ENCODE measurements around the gene SOS2.

Gene SOS2

DNA sequence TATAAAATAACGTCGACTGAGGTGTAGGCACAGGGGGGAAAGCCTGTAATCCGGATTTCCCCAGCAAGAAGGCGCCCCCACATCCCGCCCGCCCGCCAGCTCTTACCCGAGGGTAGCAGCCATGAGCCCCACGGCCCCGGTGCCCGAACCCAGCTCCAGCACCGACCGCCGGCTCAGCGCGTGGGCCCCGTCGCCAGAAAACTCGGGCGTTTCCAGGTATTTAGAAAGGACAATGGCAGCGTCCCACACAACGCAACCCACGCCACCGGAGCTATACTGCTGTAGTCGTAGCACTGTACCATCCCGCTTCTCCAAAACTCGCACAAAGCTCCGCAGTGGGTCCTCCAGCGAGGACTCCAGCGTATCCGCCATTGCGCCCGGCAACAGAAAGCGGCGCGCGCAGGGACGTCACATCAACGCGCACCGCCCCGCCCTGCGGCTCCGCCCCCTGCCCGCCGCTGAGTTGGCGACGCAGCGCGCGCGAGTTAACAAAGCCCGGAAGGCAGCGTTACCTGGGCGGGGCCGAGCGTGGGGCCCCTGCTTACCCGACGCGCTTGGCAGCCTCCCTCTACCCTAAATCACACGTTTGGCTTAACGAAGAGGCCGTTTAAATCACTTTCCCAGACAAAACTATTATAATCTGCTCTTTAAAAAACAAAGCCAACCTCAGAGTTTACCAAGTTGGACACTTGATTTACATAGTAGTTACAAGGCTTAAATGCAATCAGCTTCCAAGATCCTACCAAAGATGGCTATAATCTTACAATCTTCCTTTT is 115.0 kb downstream of the SOS2 start, which contains the start of gene VCPKMT:
VCPKMT (minus strand) TSS at position 392 of the 776 bp plus-strand sequence; CDS start at position 372, 20 bp downstream.
- DNase-seq (ENCODE audit: low spot score) = peak; percentile 97

DNA sequence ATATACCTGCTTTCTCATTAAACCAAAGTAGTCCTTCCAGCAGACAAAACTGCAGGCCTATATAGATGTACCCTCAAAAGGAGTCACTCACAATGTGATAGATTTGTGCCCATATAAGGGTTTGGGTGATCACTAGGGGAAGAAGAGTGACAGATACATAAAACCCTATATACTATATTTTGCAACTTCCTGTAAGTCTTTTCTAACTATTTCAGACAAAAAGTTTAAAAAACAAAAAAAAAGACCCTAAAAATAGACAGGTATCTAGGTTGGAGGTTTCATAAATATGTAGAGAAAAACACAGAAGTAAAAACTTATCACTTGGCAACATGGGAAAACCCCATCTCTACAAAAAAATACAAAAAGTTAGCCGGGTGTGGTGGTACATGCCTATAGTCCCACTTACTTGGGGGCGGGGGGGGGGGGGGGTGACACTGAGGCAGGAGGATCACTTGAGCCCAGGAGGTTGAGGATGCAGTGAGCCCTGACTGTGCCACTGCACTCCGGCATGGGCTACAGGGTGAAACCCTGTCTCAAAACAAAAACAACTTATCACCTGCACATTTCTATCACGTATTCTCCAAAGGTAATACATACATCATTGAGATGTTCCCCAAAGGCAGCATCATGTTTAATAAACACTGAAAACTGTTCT is 117.9 kb downstream of the SOS2 start:
- no peak for DNase-seq (ENCODE audit: low spot score)

DNA sequence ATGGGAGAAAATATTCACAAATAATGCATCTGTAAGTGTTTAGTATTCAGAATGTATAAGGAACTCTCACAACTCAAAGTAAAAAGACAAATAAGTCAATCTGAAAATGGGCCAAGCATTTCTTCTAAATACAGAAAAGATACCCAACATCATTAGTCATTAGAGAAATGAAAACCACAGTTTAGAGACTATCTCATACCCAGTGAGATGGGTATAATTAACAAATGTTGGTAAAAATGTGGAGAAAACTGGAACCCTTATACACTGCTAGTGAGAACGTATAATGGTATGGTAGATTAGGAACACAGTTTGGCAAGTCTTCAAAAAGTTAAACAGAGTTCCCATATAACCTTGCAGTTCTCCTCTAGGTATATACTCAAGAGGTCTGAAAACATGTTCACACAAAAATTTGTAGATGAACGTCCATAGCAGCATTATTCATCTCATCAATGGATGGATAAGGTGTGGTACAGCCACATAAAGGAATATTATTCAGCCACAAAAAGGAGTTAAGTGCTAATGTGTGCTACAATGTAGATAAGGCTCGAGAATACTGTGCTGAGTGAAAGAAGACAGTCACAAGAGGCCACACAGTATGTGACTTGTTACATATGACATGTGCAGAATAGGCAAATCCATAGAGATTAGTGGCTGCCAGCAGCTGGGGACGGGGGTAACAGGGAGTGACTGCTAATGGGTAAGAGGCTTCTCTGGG is 120.9 kb downstream of the SOS2 start:
- DNase-seq (ENCODE audit: low spot score) = no peak

DNA sequence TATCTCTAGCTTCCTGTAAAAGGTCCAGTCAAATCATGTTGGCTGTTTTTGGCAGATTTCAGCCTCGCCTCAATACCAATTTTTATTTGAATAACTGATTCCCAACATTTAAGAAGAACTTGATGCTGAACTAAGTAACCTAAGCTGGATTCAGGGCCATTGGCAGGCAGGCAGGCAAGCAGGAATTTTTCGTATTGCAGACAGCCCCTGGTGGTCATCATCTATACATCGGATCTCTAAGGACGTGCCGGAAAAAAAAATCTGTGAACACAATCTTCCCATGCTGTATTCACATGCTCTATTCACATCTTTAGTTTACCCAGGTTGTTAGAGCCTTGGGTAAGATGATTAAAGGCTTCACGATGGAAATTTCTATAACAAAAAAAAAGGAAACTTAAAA is 122.0 kb downstream of the SOS2 start:
- DNase-seq (ENCODE audit: low spot score) = no peak

DNA sequence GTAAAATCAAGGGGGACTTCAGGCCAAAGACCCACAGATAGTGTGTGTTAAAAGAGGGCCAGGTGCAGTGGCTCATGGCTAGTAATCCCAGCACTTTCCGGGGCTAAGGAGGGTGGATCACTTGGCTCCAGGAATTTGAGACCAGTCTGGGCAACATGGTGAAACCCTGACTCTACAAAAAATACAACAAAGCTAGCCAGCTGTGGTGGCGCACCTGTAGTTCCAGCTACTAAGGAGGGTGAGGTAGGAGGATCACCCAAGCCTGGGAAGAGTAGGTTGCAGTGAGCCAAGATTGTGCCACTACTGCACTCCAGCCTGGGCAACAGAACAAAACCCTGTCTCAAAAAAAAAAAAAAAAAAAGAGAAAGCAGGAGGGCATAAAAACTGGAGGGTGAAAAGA is 123.5 kb downstream of the SOS2 start:
- DNase-seq (ENCODE audit: low spot score) = no peak

DNA sequence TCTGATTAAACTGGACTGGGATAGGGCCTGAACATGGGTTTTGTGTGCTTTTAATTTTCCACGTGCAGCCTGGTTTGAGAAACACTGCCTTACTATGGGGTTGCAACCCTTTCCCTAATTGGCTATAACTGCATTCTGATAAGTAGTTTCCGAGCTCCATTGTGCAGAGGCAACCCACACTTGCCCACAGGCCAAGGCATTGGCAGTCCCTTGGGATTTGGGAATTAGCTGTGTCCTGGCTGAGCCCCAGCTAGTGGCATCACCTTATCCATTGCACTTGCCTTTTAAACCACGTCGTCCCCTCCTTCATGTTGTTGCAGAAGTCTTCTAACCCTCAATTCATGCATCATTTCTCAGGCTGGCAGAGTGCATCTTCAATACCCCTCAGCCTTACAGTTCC is 125.2 kb downstream of the SOS2 start:
- peak; percentile 66 for DNase-seq (ENCODE audit: low spot score)

DNA sequence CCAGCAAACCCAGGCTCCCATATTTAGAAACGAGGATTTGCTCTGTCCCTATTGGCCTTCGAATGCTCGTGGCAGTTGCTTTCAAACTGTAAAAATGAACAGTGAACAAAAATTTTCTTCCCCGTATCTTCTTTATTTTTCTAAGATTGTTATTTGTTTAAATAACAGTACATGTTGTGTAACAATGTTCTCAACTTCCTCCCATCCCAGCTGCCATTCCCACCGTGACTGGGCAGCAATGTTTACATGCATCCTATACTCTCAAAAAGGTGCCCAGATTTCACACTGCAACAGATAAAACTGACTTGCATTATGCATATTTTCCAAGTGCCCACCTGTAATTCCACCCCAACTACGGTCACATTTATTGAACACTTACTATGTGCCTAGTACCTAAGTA is 127.8 kb downstream of the SOS2 start:
- DNase-seq (ENCODE audit: low spot score) = no peak

DNA sequence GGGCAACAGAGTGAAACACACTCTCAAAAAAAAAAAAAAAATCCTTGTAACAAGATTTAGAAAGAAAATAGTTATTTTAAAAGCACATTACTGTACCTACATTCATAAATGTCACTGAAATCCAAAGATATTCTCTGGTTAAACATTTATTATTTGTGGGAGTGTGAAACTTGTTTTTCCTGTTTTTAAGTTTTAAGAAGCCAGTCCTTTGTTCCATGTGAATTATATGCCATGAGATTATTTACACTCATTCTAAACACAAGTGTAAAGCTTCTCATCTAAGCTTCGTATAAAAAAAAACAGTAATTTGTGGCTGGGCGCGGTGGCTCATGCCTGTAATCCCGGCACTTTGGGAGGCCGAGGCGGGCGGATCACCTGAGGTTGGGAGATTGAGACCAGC is 130.0 kb downstream of the SOS2 start:
- no peak for DNase-seq (ENCODE audit: low spot score)

DNA sequence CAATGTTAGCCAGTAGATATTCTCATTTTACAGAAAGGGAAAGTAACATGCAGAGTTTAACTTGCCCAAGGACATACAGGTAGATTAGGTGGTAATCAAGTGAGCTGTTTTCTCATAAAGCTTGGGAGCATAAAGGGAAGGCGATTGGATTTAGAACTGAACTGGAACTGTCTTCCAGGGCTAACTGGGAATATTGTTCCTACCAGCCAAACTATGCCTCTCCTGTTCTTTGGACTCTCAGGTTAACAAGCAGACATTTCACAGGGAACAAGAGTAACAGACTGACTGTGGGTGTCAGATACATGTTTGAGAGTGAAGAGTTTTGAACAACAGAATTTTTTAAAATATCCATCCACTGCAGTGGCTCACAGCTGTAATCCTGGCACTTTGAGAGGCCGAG is 130.6 kb downstream of the SOS2 start:
- no peak for DNase-seq (ENCODE audit: low spot score)

DNA sequence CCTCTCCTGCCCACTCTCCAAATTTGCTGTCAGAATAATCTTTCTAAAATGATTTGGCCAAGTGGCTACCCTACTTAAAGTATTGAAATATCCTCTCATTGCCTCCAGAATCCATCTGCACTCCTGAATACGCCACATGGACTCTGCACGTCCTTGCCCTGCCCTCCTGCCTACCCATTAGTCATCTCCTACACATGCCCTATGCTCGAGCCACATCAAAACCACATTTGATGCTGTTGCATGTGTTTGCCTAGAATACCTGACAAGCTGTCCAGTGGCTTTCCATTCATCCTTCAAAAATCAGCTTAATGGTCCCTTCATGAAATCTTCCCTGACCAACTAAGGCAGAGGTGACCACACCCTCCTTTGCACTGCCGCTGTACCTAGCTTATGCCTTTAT is 132.0 kb downstream of the SOS2 start:
- no peak for DNase-seq (ENCODE audit: low spot score)

DNA sequence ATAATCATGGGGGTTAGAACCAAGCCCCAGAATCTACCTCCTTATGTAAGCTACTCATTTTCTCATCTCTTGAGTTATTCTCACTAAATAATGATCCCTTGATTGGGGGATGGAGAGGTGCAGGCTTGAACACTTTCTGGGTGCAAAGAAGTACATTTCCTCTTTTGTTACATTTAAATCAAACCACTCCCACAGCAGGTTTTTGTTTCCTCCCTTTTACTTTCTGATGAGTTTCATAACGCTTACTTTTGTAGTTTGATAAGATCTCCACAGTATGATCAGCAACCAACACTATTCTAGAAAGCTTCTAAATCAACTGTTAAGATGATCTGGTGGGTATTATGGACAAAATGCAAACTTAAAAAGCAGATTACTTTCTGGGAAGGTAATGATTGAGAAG is 135.5 kb downstream of the SOS2 start:
- DNase-seq (ENCODE audit: low spot score) = no peak

DNA sequence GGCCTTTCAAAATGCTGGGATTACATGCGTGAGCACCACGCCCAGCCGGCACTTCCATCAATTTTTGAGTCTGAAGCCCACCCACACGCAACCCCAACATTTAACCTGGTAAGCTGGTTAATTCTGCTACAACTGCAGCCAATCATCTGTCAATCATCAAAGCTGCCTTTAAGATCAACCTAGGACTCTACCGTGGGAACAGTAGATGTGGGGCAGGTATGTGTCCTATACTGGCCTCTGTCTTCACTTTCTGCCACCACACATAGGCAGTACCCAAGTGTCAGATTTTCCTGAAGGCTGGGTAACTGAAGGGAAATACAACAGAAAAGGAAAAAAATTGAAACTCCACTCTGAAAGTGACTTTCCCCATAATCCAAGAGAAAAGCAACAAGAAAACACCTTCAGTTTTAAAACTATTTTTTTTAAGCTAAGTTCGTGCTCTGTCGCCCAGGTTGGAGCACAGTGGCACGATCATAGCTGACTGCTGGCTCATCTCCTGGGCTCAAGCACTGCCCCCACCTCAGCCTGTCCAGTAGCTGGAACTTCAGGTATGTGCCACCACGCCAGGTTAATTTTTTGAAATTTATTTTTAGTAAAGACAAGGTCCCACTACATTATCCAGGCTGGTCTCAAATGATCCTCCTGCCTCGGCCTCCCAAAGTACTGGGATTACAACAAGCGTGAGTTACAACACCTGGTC is 137.2 kb downstream of the SOS2 start:
- no peak for DNase-seq (ENCODE audit: low spot score)

DNA sequence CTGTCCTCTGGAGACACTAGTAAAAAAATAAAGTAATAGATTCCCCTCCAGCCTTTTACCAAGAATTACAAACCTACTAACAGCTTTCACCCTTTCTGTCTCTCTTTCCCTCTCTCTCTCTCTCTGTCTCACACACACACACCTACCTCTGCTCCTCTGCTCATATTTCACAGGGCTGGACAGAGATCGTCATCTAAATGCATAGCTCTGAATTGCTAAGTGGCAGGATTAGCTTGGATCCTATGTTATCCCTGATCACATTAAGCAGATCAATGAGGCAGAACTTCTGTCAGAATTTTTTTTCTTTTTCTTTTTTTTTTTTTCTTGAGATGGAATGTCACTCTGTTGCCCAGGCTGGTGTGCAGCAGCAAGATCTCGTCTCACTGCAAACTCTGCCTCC is 137.9 kb downstream of the SOS2 start:
- no peak for DNase-seq (ENCODE audit: low spot score)

DNA sequence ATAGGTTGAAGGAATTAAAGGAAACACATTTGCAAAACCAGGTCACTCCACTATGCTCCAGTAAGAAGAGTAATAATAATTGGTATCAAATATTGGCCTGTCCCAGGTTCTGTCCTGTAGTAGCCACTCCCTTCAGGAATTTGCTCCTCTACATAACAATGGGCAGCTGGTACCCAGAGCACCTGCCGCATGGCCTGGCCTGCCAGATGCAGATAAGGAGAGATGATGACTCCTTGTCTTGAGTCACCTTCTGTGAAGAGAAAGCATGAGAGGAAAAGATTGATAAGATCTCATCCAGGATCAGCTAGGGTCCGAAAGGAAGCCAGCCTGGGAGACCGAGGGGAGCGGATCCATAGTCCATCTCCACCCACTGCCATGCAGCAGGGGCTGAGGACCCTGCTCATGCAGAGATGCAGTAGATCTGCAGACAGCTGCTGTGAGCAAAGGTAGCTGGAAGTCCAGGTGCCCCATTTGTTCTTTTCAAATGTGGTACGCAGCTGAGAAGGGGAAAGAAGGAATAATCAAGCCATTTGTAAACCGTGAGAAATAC is 139.3 kb downstream of the SOS2 start:
- no peak for DNase-seq (ENCODE audit: low spot score)

DNA sequence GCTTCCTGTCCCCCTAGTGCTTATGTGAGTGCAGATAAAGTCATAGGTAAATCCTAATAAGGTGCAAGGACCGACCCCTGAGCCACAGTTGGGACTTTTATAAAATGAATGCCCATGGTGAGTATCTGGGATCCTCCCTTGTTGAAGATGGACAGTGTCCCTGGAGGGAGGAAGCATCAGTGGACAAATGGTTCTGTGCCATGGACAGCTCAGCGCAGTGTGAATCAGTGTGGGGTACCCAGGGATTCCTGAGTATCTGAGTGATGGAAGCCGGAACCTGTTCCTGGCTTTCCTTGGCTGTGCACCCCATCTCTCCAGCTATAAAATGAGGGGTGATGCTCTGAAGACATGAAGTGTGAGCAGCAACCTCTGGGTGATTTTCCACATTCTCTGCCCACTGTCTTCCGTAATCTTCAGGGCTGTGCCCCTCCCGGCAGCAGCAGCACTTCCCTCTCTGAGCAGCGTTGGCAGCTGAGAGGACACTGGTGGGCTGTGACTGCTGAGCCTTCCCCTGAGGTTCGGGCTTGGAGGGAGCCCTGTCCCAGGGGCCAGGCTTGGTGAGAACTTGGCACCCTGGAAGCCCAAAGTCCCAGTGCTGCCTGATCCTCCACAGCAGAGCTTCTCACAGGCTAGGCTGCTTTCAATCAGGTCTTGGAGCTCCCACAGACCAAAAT is 140.0 kb downstream of the SOS2 start:
- DNase-seq (ENCODE audit: low spot score) = no peak

DNA sequence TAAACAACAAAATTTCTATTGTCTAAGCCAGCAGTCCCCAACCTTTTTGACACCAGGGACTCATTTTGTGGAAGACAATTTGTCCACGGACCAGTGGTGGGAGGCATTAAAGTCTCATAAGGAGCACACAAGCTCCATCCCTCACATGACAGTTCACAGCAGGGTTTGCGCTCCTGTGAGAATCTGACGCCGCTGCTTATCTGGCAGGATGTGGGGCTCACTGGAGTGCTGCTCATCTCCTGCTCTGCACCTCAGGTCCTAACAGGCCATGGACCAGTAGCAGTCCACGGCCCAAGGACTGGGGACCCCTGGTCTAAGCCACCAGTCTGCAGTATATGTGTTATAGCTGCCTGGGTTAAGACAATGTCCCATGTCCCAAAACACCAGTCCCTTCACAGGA is 142.2 kb downstream of the SOS2 start:
- no peak for DNase-seq (ENCODE audit: low spot score)

DNA sequence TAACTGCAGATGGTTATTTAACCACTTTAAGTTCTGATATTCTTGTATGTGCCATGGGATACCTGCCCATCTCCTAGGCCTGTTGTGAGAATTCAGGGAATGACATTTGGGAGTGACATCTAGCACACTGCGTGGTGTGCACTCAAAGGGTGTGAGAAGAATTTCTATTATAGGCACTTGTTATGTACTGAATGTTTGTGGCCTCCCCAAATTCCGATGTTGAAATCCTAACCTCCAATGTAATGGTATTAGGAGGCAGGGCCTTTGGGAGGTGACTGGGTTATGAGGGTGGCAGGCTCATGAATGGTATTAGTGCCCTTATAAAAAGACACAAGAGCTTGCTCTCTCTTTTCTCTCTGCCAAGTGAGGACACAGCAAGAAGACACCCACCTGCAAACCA is 142.6 kb downstream of the SOS2 start:
- no peak for DNase-seq (ENCODE audit: low spot score)

DNA sequence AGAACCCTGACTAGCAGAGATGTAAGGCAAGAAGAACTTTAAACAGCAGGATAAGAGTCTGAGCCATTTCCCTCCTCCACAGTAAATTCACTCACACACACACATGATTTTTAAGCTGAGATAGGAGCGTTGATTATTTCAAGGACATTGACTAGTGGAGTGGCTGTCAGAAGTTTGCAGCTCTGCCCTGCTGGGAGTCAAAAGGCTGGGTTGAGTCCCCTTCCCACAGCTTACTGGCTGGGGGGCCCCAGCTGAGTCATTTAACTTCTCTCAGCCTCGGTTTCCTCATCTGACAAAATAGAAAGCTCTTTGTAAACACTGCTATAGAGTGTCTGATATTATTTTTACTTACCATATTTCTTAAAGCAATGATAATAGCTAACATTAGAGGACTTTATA is 143.3 kb downstream of the SOS2 start:
- no peak for DNase-seq (ENCODE audit: low spot score)

DNA sequence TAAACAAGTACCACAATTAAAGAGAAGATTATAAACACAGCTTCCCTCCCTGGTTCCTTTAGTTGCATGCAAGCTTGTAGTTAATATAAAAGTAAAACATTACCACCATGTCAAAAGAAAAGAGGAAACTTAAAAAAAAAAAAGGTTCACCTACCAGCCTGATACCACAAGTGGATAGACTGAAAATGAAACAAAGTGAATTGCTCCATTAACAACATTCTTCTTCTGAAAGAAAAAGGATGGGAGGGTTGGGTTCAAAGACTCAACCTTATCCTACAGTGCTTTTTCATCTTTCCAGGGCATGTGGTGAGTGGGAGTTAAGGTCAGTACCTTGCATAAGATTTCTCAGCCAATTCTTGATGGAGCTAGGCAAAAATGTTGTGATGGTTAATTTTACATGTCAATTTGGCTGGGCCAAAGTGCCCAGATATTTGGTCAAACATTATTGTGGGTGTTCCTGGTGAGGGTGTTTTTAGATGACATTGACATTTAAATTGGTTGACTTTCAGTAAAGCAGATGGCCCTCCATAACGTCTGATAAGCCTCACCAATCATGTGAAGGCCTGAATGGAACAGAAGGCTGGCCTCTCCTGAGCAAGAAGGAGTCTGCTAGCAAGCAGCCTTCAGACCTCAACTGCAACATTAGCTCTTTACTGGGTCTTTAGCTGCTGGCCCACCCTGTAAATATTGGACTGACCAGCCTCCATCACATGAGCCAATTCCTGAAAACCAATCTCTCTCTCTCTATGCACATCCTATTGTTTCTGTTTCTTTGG is 143.8 kb downstream of the SOS2 start:
- DNase-seq (ENCODE audit: low spot score) = no peak

DNA sequence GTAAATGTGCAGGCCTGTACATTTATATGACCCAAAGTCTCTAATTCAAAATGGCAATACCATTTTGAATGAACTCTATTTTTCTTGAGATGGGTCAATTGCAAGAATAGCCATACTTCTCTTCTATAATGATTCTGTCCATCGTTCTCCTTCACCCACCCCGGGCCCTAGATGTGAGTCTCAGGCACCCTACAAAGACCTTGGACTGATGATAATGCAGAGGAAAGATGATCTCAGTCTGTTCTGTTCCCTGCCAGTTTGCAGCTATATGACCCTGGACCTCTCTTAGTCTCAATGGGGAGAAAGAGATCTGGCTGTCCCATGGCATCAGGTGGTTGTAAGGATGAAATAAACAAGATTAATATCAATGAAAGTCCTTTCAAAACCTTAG is 145.1 kb downstream of the SOS2 start:
- DNase-seq (ENCODE audit: low spot score) = no peak

All from D341Med (cell line).